Measurements from ENCODE around the gene SMIM36. TPM values are rescaled to one million over a fixed set of nuclear protein-coding genes. Genes with fewer than 3 reads are reported as not detected.
"Not testable (repeated sequence)": the region's sequence is repeated elsewhere in the genome, so short reads cannot be mapped to it uniquely, and the experiment has no call there.

The SMIM36 gene
- total RNA-seq, 4 donors from 2014 or later: not detected

GRCh38 chr17:55532670-55533069 lies 21.4 kb upstream of the SMIM36 start:
- no peak for TF ChIP-seq EP300 (IDR thresholded peaks at IDR 0.05)
- TF ChIP-seq POLR2A (IDR thresholded peaks at IDR 0.05): no peak
- TF ChIP-seq CTCF (IDR thresholded peaks at IDR 0.05): no peak
- Histone ChIP-seq H3K27me3 (no peaks in the 10 kb centered on the region), H3K9me3 (no peaks in the 10 kb centered on the region), H3K36me3 (no peaks in the 10 kb centered on the region), H3K4me3 (no peak overlapping the region), H3K4me1 (peaks cover 0 to 4% (median 0%) of the 10 kb centered on the region in 4 donors), H3K27ac (no peak overlapping the region)
- WGBS, 2 donors: 31 to 39% methylated on average over 1 of the region's 1 CpG
- no peak for DNase-seq (ENCODE audit: low spot score in 2 of 2)

GRCh38 chr17:55531053-55531728 lies 19.9 kb upstream of the SMIM36 start:
- Histone ChIP-seq H3K9me3 (no peaks in the 10 kb centered on the region), H3K4me3 (no peak overlapping the region), H3K27ac (no peak overlapping the region), H3K4me1 (peaks cover 0 to 16% (median 0%) of the 10 kb centered on the region in 4 donors), H3K27me3 (no peaks in the 10 kb centered on the region), H3K36me3 (no peaks in the 10 kb centered on the region)
- DNase-seq (ENCODE audit: low spot score in 2 of 2): no peak
- TF ChIP-seq EP300 (IDR thresholded peaks at IDR 0.05) (no peak), POLR2A (IDR thresholded peaks at IDR 0.05) (no peak), CTCF (IDR thresholded peaks at IDR 0.05) (no peak)
- WGBS, 2 donors: 90 to 91% methylated on average over 5 of the region's 5 CpGs

- Histone ChIP-seq H3K27ac (no peak overlapping the region), H3K36me3 (no peaks in the 10 kb centered on the region), H3K4me3 (no peak overlapping the region), H3K27me3 (no peaks in the 10 kb centered on the region), H3K4me1 (peaks cover 0 to 17% (median 0%) of the 10 kb centered on the region in 4 donors), H3K9me3 (no peaks in the 10 kb centered on the region)
- TF ChIP-seq POLR2A (IDR thresholded peaks at IDR 0.05): no peak
- TF ChIP-seq EP300 (IDR thresholded peaks at IDR 0.05): no peak
- no peak for TF ChIP-seq CTCF (IDR thresholded peaks at IDR 0.05)
- WGBS, 2 donors: 86 to 93% methylated on average over 3 of the region's 3 CpGs
- DNase-seq (ENCODE audit: low spot score in 2 of 2): no peak
These were observed 18.8 kb upstream of the SMIM36 start for GRCh38 chr17:55530064-55530463.

- Histone ChIP-seq H3K36me3 (no peaks in the 10 kb centered on the region), H3K27ac (no peak overlapping the region), H3K4me1 (peaks cover 0 to 17% (median 0%) of the 10 kb centered on the region in 4 donors), H3K9me3 (no peaks in the 10 kb centered on the region), H3K27me3 (no peaks in the 10 kb centered on the region), H3K4me3 (no peak overlapping the region)
- no peak for TF ChIP-seq POLR2A (IDR thresholded peaks at IDR 0.05)
- peak; percentile 39 to 83 (median 67) for TF ChIP-seq CTCF (IDR thresholded peaks at IDR 0.05)
- peak in 1 of 2 donors; percentile 10 for TF ChIP-seq EP300 (IDR thresholded peaks at IDR 0.05)
- DNase-seq (ENCODE audit: low spot score in 2 of 2): peak in 1 of 2 donors; percentile 38
- 61 to 66% methylated on average over 5 of the region's 5 CpGs for WGBS, 2 donors
These were observed 16.4 kb upstream of the SMIM36 start for GRCh38 chr17:55527540-55528118.

- H3K27ac ChIP-seq: no peak overlapping the region
- DNase-seq (ENCODE audit: low spot score in 2 of 2): no peak
- H3K36me3 ChIP-seq: no peaks in the 10 kb centered on the region
- H3K4me3 ChIP-seq: no peak overlapping the region
- H3K4me1 ChIP-seq: peaks cover 0 to 17% (median 0%) of the 10 kb centered on the region in 4 donors
- no peaks in the 10 kb centered on the region for H3K9me3 ChIP-seq
- 71 to 75% methylated on average over 4 of the region's 4 CpGs for WGBS, 2 donors
- H3K27me3 ChIP-seq: no peaks in the 10 kb centered on the region
- TF ChIP-seq EP300 (IDR thresholded peaks at IDR 0.05): no peak
- TF ChIP-seq POLR2A (IDR thresholded peaks at IDR 0.05): no peak
- no peak for TF ChIP-seq CTCF (IDR thresholded peaks at IDR 0.05)
These were observed 13.4 kb upstream of the SMIM36 start for GRCh38 chr17:55524440-55525220.

GRCh38 chr17:55523032-55523431 lies 11.8 kb upstream of the SMIM36 start:
- not testable (repeated sequence) for H3K27ac ChIP-seq; DNase-seq (ENCODE audit: low spot score in 2 of 2); H3K4me3 ChIP-seq; H3K9me3 ChIP-seq; H3K36me3 ChIP-seq; H3K27me3 ChIP-seq
- 94 to 97% methylated on average over 4 of the region's 4 CpGs for WGBS, 2 donors
- H3K4me1 ChIP-seq: peaks cover 0 to 17% (median 0%) of the 10 kb centered on the region in 4 donors
